HL-60/S4 (cell line): ENCODE data around the gene NFAT5.

ENCODE experiments used
- in situ Hi-C: fragments of 300-500 bp; cut with MboI; formaldehyde crosslinking; loops from 2 replicates; pipeline ENCODE4 v1.14.3; 2022; ENCODE audit warnings: low sequenced_read_pairs

NFAT5 gene

GRCh38 chr16:69701866-69702265 lies 136.1 kb downstream of the NFAT5 start:
- in situ Hi-C loops: no loop called here

DNA sequence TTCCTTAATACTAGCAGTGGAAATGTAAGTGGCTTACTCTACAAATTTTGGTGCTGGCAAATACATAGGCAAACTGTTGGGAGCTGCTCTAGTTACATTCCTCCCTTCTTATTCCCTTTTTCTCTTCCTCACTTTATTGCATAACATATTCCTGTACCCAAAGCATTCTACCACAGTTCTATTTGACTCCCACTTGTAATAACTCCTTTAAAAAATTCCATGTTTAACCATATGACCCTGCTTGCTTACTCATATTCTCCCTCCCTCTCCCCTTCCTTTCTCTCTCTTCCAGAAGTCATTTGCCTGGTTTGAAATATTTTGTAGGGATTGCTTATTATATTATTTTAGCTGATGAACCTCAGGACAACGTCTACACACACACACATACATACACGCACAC lies 137.9 kb downstream of the NFAT5 start:
- in situ Hi-C loops: no loop called here

DNA sequence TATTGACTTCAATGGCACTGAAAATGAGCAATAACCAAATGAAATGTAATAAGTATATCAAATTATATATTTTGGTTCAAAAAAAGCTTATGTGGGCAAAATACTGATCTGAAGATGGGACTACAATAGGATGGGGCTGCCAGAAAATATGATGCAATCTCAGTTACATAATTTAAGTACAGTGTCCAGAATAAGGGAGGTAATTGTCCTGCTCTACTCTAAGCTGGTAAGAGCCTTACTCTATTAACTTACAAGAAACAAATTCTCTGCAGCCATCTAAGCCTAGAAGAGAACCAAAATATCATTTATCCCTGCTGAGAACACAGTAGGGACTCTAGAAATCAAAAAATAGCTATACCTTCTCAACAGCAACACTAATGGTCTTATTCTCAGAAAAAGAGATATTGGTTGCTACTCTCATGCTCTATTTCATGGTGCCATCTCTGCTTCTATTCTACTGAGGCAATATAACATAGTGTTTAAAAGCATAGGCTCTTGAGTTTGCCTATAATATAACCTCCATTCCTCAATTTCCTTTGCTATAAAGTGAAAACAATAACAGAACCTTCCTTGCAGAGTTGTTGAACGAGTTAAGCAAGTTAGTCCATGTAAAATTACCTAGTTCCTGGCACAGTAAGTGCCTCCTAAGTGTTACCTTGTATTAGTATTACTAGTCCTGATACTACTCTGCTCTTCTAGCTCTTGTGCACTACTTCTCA lies 140.6 kb downstream of the NFAT5 start:
- in situ Hi-C loops: no loop called here

- in situ Hi-C loops: no loop called here
These were observed 141.2 kb downstream of the NFAT5 start for GRCh38 chr16:69706975-69707340.

GRCh38 chr16:69707920-69708683 lies 142.3 kb downstream of the NFAT5 start:
- in situ Hi-C loops: no loop called here

DNA sequence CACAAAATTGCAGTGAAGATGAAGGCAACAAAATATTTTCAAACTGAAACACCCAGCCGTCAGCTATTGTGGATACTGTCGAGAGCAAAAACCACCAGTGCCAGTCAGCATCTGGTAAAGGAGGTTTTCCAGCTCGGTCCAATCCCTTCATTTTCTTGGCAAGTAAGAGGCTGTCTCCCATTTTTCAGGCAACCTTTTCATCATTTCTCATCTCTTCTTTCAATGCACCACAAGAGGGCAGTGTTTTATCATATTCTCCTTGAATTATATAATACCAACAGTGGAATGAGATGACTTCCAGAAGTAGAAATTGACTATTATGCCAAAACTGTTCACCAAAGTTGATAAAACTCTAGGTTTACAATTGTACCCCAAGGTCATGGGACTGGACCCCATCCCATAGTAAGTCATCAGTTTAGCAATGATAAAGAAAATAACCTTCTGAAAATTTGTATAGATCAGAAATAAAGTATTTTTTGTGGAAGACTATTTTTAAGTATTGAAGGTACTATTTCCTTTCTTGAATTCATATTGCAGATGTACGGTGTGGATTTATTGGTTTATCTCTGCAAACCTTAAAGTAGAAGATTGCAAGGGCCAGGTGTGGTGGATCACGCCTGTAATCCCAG lies 143.8 kb downstream of the NFAT5 start:
- in situ Hi-C loops: loop anchor here (5.0 kb wide), 1 partner anchor 43 kb away; the partner anchor contains the start of gene NOB1

DNA sequence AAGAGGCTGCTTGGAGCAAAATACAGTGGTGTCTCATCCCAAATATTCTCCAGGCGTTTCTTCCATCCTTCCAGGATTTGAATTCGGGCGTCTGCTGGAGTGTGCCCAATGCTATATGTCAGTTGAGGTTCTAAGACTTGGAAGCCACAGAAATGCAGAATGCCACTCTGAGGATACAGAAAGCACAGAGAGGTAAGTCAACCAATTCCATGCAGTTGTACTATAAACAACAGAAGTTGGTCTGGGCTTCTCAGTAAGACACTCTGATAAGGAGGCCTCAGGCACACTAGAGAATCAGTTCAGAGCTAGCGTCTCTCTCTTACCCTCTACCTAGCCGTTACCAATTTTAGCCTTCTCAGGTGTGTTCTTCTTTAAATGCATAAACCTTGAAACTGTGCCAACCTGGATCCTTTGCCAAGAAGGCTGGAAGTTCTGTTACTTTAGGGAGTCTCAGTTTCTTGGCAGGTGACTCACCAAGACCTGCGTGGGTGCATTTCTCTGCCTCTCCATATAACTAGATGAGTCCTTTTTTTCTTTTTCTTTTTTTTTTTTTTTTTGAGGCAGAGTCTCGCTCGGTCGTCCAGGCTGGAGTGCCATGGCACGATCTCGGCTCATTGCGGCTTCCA lies 145.5 kb downstream of the NFAT5 start:
- in situ Hi-C loops: loop anchor here (5.0 kb wide), 1 partner anchor 41 kb away; the partner anchor contains the start of gene NOB1

GRCh38 chr16:69712277-69712676 lies 146.5 kb downstream of the NFAT5 start:
- in situ Hi-C loops: loop anchor here (5.0 kb wide), 1 partner anchor 40 kb away; the partner anchor contains the start of gene NOB1

DNA sequence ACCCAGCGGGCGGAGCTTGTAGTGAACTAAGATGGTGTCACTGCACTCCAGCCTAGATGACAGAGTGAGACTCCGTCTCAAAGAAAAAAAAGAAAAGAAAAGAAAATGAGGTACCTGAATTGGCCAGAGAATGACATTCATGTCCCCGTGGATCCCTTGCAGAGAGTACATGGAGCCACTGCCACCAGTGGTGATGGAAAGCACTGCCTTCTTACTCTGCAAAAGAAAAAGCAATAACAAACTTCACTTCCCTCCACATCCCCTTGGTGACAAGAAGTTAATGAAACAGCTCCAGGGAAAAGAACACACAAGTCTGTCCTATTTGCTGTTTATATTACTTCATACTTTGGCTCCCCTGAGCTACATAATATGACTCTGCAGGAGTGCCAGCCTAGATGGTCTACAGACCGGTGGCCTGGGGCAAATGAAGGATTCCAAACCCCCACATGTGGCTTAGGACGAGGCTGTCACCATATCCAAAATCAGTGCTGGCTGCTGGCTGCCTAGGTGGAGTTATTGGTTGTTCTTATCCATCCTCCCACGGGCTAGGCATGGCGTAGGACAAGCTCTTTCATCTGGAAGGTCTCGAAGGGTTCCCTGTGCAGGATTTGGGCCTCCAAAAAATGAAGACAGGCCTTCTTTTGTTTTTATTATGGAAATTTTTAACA lies 147.3 kb downstream of the NFAT5 start:
- in situ Hi-C loops: loop anchor here (5.0 kb wide), 1 partner anchor 39 kb away; the partner anchor contains the start of gene NOB1

- in situ Hi-C loops: no loop called here
These were observed 151.3 kb downstream of the NFAT5 start for GRCh38 chr16:69717066-69717465.

- in situ Hi-C loops: no loop called here
These were observed 152.5 kb downstream of the NFAT5 start for GRCh38 chr16:69718111-69718764.

GRCh38 chr16:69720822-69721430 lies 155.2 kb downstream of the NFAT5 start:
- in situ Hi-C loops: no loop called here

- in situ Hi-C loops: no loop called here
These were observed 155.7 kb downstream of the NFAT5 start for GRCh38 chr16:69721441-69721957.

GRCh38 chr16:69724414-69724873 lies 158.7 kb downstream of the NFAT5 start:
- in situ Hi-C loops: no loop called here

GRCh38 chr16:69724981-69725479 lies 159.3 kb downstream of the NFAT5 start:
- in situ Hi-C loops: no loop called here

DNA sequence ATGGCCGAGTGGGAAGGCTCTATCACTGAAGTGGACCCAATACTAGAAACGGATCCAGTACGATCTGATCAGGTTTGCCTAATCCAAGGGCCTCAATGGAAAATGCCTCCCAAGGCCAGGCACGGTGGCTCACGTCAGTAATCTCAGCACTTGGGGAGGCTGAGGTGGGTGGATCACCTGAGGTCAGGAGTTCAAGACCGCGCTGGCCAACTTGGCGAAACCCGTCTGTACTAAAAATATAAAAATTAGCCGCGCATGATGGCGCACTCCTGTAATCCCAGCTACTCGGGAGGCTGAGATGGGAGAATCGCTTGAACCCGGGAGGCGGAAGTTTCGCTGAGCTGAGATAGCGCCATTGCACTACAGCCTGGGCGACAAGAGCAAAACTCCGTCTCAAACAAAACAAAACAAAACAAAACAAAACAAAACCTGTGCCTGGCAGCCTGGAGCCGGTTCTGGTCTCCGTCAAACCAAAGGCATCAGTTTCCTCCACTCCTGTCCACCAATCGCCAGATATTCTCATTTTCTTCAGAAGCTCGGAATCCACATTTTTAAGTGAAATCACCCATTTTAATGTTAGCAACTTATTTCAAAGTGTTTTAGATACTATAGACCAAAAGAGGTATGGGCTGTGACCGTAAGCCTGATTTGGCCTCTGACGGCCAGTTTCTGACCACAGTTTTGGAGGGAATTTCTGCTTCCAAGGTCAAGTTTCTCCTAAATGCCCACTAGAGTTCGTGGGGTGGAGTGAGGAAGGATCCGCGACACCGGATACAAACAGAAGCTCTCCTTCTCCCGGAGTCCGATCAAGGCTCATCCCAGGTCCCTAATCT lies 159.9 kb downstream of the NFAT5 start:
- in situ Hi-C loops: no loop called here

DNA sequence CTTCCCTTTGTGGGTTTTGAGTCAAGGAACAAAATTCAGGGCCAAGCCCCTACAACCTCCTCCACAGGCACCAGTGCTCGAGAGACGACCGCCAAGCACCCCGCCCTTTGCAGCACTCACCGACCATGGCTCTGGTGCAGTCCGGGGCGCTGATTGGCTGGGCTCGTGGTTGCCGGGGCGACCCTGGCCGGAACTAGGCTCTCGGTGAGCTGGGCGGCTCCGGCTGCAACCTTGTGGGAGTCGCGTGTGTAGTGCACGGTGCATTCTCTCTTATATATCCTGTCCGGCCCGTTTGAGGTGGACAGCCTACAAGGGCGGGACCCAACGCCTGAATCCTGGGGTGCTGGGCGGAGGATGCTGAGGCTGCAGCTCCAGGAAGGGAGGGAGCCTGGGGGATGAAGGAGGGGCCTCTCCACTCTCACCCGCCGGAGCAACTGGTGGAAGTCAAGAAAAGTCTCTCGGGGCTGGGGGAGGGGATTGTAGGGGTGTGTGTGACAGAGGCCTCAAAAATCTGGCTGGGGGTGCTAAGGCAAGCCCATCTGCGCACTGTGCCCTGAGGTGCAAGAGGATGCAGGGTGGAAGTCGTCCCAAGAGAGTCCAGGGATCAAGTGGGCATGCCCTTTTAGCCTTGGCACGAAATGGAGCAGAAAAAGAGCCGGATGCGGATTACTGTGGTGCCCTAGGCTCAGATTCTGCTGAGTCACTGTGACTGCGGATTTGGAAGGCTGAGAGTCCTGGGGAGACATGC lies 160.7 kb downstream of the NFAT5 start, which contains the start of gene NQO1:
NQO1 (minus strand) TSS at position 248 of the 748 bp plus-strand sequence; CDS start at position 127, 121 bp downstream.
- in situ Hi-C loops: no loop called here

GRCh38 chr16:69727916-69728270 lies 162.1 kb downstream of the NFAT5 start:
- in situ Hi-C loops: no loop called here
